ENCODE results near the gene EXO1.

DNA sequence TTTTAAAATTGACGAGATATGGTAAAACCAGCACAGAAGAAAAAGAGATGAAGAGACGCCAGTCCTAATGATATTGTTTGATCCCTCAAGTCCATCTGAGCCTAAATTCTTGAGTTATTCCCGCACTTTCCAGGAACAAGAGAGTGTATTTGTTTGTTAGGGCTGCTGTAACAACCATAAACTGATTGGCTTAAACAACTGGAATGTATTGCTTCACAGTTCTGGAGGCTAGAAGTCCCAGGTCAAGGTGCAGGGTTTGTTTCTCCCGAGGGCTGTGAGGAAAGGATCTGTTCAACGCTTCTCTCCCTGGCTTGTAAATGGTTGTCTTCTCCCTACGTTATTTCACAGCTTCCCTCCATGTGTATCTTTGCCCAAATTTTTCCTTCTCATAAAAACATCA lies 7.8 kb upstream of the EXO1 start:
- TF ChIP-seq EZH2 (IDR thresholded peaks at IDR 0.05; ENCODE audit: insufficient read depth, poor library complexity, severe bottlenecking), result no peak
- TF ChIP-seq EZH2phosphoT487 (IDR thresholded peaks at IDR 0.05; ENCODE audit: insufficient read depth, low read depth), result no peak

Data from GM23248 (cell line).